Measurements from ENCODE around the gene CDKN2B. TPM values are rescaled to one million over a fixed set of nuclear protein-coding genes. Genes with fewer than 3 reads are reported as not detected.

Gene CDKN2B
- total RNA-seq, 2 donors from 2014 or later, result 2.5 to 3.9 TPM

GRCh38 chr9:22053178-22053577, 44.1 kb upstream of the CDKN2B start:
- H3K27ac ChIP-seq, result no peak overlapping the region
- no peaks in the 10 kb centered on the region for H3K4me1 ChIP-seq
- H3K36me3 ChIP-seq, result no peaks in the 10 kb centered on the region
- no peak for DNase-seq (ENCODE audit: low spot score)
- H3K4me3 ChIP-seq, result no peak overlapping the region
- H3K9me3 ChIP-seq, result no peaks in the 10 kb centered on the region
- TF ChIP-seq CTCF (IDR thresholded peaks at IDR 0.05), result no peak
- no peaks in the 10 kb centered on the region for H3K27me3 ChIP-seq

- H3K4me1 ChIP-seq, result no peaks in the 10 kb centered on the region
- no peak for TF ChIP-seq CTCF (IDR thresholded peaks at IDR 0.05)
- no peaks in the 10 kb centered on the region for H3K27me3 ChIP-seq
- no peaks in the 10 kb centered on the region for H3K9me3 ChIP-seq
- no peaks in the 10 kb centered on the region for H3K36me3 ChIP-seq
- DNase-seq (ENCODE audit: low spot score), result no peak
- H3K27ac ChIP-seq, result no peak overlapping the region
- H3K4me3 ChIP-seq, result no peak overlapping the region
These were observed 43.4 kb upstream of the CDKN2B start for GRCh38 chr9:22052376-22052945.

GRCh38 chr9:22050924-22051323, 41.8 kb upstream of the CDKN2B start:
- H3K4me1 ChIP-seq, result no peaks in the 10 kb centered on the region
- DNase-seq (ENCODE audit: low spot score), result no peak
- no peak for TF ChIP-seq CTCF (IDR thresholded peaks at IDR 0.05)
- H3K4me3 ChIP-seq, result no peak overlapping the region
- no peaks in the 10 kb centered on the region for H3K36me3 ChIP-seq
- no peaks in the 10 kb centered on the region for H3K9me3 ChIP-seq
- no peaks in the 10 kb centered on the region for H3K27me3 ChIP-seq
- H3K27ac ChIP-seq, result no peak overlapping the region

GRCh38 chr9:22049411-22049810, 40.3 kb upstream of the CDKN2B start:
- Histone ChIP-seq H3K4me1 (no peaks in the 10 kb centered on the region), H3K9me3 (no peaks in the 10 kb centered on the region), H3K36me3 (no peaks in the 10 kb centered on the region), H3K4me3 (no peak overlapping the region), H3K27ac (no peak overlapping the region), H3K27me3 (no peaks in the 10 kb centered on the region)
- TF ChIP-seq CTCF (IDR thresholded peaks at IDR 0.05), result no peak
- DNase-seq (ENCODE audit: low spot score), result no peak

- H3K36me3 ChIP-seq, result no peaks in the 10 kb centered on the region
- no peaks in the 10 kb centered on the region for H3K4me1 ChIP-seq
- H3K27ac ChIP-seq, result no peak overlapping the region
- no peak overlapping the region for H3K4me3 ChIP-seq
- TF ChIP-seq CTCF (IDR thresholded peaks at IDR 0.05), result no peak
- H3K27me3 ChIP-seq, result no peaks in the 10 kb centered on the region
- no peak for DNase-seq (ENCODE audit: low spot score)
- H3K9me3 ChIP-seq, result no peaks in the 10 kb centered on the region
These were observed 38.5 kb upstream of the CDKN2B start for GRCh38 chr9:22047596-22047995.

GRCh38 chr9:22046243-22046885, 37.3 kb upstream of the CDKN2B start:
- H3K36me3 ChIP-seq, result no peaks in the 10 kb centered on the region
- H3K4me3 ChIP-seq, result no peak overlapping the region
- H3K4me1 ChIP-seq, result no peaks in the 10 kb centered on the region
- no peaks in the 10 kb centered on the region for H3K9me3 ChIP-seq
- no peak for TF ChIP-seq CTCF (IDR thresholded peaks at IDR 0.05)
- H3K27ac ChIP-seq, result no peak overlapping the region
- no peak for DNase-seq (ENCODE audit: low spot score)
- H3K27me3 ChIP-seq, result no peaks in the 10 kb centered on the region

All from right atrium auricular region (tissue), 2 donors.